Keratinocyte (primary cell): ENCODE data around the gene CTNND1.

Experiments
- CTCF ChIP-seq, 3 experiments: IDR thresholded peaks in 1 of 3; conservative IDR thresholded peaks in 1 of 3; optimal IDR thresholded peaks in 1 of 3; 2 replicates in 2 of 3; 3 replicates in 1 of 3; pipeline versions ENCODE3 to v1.5.1; 2011; ENCODE audit warnings: low read length in 3 of 3, mild to moderate bottlenecking in 3 of 3, moderate library complexity in 2 of 3, control low read depth in 1 of 3, inconsistent platforms in 1 of 3; ENCODE audit not compliant: insufficient read depth in 2 of 3; ENCODE audit errors: extremely low read depth in 1 of 3
- EZH2 ChIP-seq: IDR thresholded peaks from one replicate; pipeline ENCODE4 v1.6.1; 2012; ENCODE audit warnings: inconsistent platforms, mild to moderate bottlenecking, low read length, moderate library complexity

- TF ChIP-seq CTCF (optimal IDR thresholded peaks at IDR 0.05 in 1 of 3, IDR thresholded peaks at IDR 0.05 in 1 of 3, conservative IDR thresholded peaks at IDR 0.05 in 1 of 3; ENCODE audit: extremely low read depth in 1 of 3, insufficient read depth in 2 of 3, low read length in 3 of 3) (no peak), EZH2 (no peak)
These were observed 40.8 kb downstream of the CTNND1 start for GRCh38 chr11:57802411-57802810.
